Activated CD4-positive, alpha-beta T cell treated with anti-CD3 and anti-CD28 coated beads for 36 hours (primary cell): Measurements from ENCODE around the gene BRD1. TPM values are rescaled to one million over a fixed set of nuclear protein-coding genes. Genes with fewer than 3 reads are reported as not detected.
A peak's percentile ranks its signal among the peaks of the same experiment; 100 is the strongest.
"Not testable (repeated sequence)": the region's sequence is repeated elsewhere in the genome, so short reads cannot be mapped to it uniquely, and the experiment has no call there.

Source experiments
- ATAC-seq: fragments of 200-7000 bp; cut with Tn5 transposase; one replicate; pipeline ENCODE4 v1.10.0; 2021; ENCODE audit warnings: mild to moderate bottlenecking, moderate library complexity
- CTCF ChIA-PET: fragments of 350-600 bp; sonication (Branson Sonifier 250); formaldehyde crosslinking; loops from one replicate; lab custom pipeline; 2021; ENCODE audit warnings: antibody characterized with exemption; lab: Charles Lee
- POLR2A ChIA-PET: fragments of 350-600 bp; sonication (Branson Sonifier 250); formaldehyde crosslinking; loops from one replicate; lab custom pipeline; 2021; ENCODE audit warnings: antibody characterized with exemption, inconsistent platforms; lab: Charles Lee
- DNase-seq: peaks from one replicate; pipeline ENCODE4 v3.0.0-alpha.2; 2020
- H3K27ac Mint-ChIP-seq: one replicate; pipeline ENCODE4 v1.8.0; 2021; ENCODE audit warnings: mixed read lengths
- H3K27me3 Mint-ChIP-seq: one replicate; pipeline ENCODE4 v1.8.0; 2021; ENCODE audit warnings: mixed read lengths
- H3K36me3 Mint-ChIP-seq: one replicate; pipeline ENCODE4 v1.8.0; 2021; ENCODE audit warnings: low read depth, mixed read lengths
- H3K4me1 Mint-ChIP-seq: one replicate; pipeline ENCODE4 v1.8.0; 2021; ENCODE audit warnings: mixed read lengths
- H3K4me3 Mint-ChIP-seq: one replicate; pipeline ENCODE4 v1.8.0; 2021; ENCODE audit warnings: mild to moderate bottlenecking, moderate library complexity, mixed read lengths
- H3K9me3 Mint-ChIP-seq: one replicate; pipeline ENCODE4 v1.8.0; 2021; ENCODE audit warnings: low read depth, mixed read lengths
- intact Hi-C, 2 experiments: fragments of 100-400 bp; cut with DNase I in 1 of 2; cut with micrococcal nuclease in 1 of 2; formaldehyde crosslinking; loops; one replicate each; pipeline versions ENCODE4 v1.14.2 to v1.15.1; 2022 to 2024; cut with DNase I, micrococcal nuclease
- total RNA-seq, 2 experiments: library from RNA; stranded (reverse); gene quantifications; one replicate each; pipeline ENCODE4 v1.2.3, GENCODE V29; 2021

BRD1 gene
- total RNA-seq, 2 experiments from 2014 or later: 22.1 to 23.6 TPM

- intact Hi-C loops: no loop called here
These were observed 39.8 kb downstream of the BRD1 start for GRCh38 chr22:49787861-49788260.

DNA sequence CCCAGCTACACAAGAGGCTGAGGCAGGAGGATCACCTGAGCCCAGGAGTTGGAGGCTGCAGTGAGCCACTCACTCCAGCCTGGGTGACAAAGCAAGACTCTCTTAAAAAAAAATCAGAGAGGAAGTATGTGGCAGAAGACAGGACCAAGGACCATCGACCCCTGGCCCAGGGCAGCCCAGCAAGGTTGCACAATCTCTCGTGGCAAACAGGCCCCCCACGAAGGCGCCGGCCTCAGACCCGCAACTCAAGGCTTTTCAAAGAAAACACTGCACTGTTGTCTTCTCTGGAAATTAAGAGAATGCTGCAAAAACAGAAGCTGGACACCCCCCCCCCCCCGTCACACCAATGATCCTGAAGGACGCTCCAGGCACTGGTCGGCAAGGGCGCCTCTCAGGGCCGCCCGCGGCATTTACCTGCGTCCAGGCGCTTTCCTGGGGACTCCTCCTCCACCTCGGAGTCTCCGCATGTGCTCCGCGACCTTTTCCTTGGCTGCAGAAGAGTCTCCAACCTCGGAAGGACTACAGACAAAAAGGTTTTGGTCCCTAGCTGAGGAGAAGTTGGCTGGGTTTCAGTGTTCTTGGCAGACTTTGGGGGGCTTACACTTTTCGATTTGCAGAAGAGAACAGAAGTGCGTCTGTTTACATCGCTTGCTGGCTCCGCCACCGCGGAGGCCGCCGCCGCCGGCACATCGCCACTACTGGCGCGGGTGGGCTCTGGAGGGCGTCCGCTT, 40.5 kb downstream of the BRD1 start:
- intact Hi-C loops: no loop called here
- DNase-seq (no peak), ATAC-seq (no peak)
- Mint-ChIP-seq H3K4me1 (peaks cover 46% of the 10 kb centered on the region), H3K27ac (no peak overlapping the region), H3K36me3 (peaks cover 37% of the 10 kb centered on the region), H3K4me3 (no peak overlapping the region), H3K9me3 (no peaks in the 10 kb centered on the region), H3K27me3 (no peaks in the 10 kb centered on the region)
- ChIA-PET POLR2A (interaction anchor here (0.7 kb wide), 1 partner anchor 59 kb away, joined by 4 read pairs; no protein-coding TSS in a partner anchor), CTCF (no interaction called here)

More at GRCh38 chr22:49787861-49788260, 39.8 kb downstream of the BRD1 start:
- DNase-seq: no peak
- Mint-ChIP-seq H3K27ac (peak overlapping the region; percentile 71), H3K36me3 (peaks cover 42% of the 10 kb centered on the region), H3K4me1 (peaks cover 51% of the 10 kb centered on the region), H3K9me3 (no peaks in the 10 kb centered on the region), H3K27me3 (no peaks in the 10 kb centered on the region), H3K4me3 (no peak overlapping the region)
- CTCF ChIA-PET: interaction anchor here (1.1 kb wide), 1 partner anchor 11 kb away, joined by 3 read pairs; no protein-coding TSS in a partner anchor
- no peak for ATAC-seq
- POLR2A ChIA-PET: no interaction called here

DNA sequence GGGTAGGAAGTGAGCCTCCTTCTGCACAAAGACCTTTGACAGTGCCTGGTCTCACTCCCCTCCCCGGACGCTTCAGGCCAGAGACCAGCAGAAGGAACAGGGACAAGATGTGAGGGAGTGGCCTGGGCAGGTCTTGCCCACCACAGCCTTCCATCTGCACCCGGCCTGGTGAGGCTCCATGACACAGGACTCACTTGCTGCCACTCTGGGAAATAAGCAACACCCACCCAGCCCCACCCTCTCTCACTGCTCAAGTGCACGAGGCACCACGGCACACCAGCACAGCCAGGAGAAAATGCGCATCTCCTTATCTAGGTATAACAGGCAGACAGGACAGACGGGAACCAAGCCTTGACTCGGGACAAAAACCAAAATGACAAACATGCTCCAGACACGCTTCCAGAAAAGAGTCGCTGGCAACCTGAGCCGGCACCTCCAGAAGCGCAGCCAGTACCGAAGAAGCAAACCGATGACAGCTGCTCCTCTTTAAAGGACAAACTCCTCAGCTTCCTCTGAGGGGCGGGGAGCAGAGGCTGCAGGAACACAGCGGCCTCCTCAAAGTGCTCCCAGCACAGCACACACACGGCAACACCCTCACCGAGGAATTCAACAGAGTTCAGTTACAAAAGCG, 41.7 kb downstream of the BRD1 start:
- CTCF ChIA-PET: interaction anchor here (0.7 kb wide), 1 partner anchor 129 kb away, joined by 3 read pairs; no protein-coding TSS in a partner anchor
- intact Hi-C loops: no loop called here
- H3K4me3 Mint-ChIP-seq: no peak overlapping the region
- H3K9me3 Mint-ChIP-seq: no peaks in the 10 kb centered on the region
- peaks cover 37% of the 10 kb centered on the region for H3K36me3 Mint-ChIP-seq
- ATAC-seq: no peak
- POLR2A ChIA-PET: no interaction called here
- H3K4me1 Mint-ChIP-seq: peaks cover 43% of the 10 kb centered on the region
- H3K27me3 Mint-ChIP-seq: no peaks in the 10 kb centered on the region
- DNase-seq: no peak
- H3K27ac Mint-ChIP-seq: no peak overlapping the region

GRCh38 chr22:49785046-49785521, 42.6 kb downstream of the BRD1 start:
- intact Hi-C loops: no loop called here
- ChIA-PET POLR2A (no interaction called here), CTCF (interaction anchor here (0.7 kb wide), 2 partner anchors 23 to 128 kb away, joined by 3 to 4 read pairs; no protein-coding TSS in a partner anchor)
- DNase-seq (no peak), ATAC-seq (no peak)
- Mint-ChIP-seq H3K36me3 (peaks cover 31% of the 10 kb centered on the region), H3K4me1 (peaks cover 34% of the 10 kb centered on the region), H3K27me3 (no peaks in the 10 kb centered on the region), H3K9me3 (no peaks in the 10 kb centered on the region), H3K27ac (no peak overlapping the region), H3K4me3 (no peak overlapping the region)

GRCh38 chr22:49784630-49784971, 43.1 kb downstream of the BRD1 start:
- CTCF ChIA-PET: interaction anchor here (0.7 kb wide), 1 partner anchor 23 kb away, joined by 4 read pairs; no protein-coding TSS in a partner anchor
- ATAC-seq (no peak), DNase-seq (no peak)
- Mint-ChIP-seq H3K4me3 (no peak overlapping the region), H3K4me1 (peaks cover 29% of the 10 kb centered on the region), H3K9me3 (no peaks in the 10 kb centered on the region), H3K27me3 (no peaks in the 10 kb centered on the region), H3K27ac (no peak overlapping the region), H3K36me3 (peaks cover 30% of the 10 kb centered on the region)
- POLR2A ChIA-PET: no interaction called here
- intact Hi-C loops: no loop called here

DNA sequence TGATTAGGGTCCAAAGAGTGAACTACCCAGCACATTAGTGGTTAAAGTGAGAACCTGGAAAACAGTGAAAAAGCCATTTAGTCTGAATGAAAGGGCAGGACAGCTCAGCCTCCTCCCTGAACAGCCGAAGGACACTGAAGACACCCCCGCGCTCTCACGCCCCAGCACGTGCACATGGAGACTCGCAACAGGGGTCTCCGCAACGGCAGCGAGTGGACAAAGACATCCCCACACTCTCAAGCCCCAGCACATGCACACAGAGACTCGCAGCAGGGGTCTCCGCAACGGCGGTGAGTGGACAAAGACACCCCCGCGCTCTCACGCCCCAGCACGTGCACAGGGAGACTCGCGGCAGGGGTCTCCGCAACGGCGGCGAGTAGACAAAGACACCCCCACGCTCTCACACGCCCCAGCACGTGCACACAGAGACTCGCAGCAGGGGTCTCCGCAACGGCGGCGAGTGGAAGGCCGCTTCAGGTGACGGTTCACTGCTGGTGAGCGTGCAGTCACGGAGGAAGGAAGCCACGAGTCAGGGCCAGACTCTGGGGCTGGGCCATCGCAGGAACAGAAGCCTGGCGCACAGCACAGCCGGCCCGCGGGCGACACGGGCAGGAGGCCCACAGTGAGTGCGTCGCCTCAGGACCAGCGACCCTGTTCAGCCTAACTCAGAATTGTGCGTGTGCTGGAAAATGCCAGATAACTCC, 43.6 kb downstream of the BRD1 start:
- CTCF ChIA-PET: no interaction called here
- no peaks in the 10 kb centered on the region for H3K9me3 Mint-ChIP-seq
- DNase-seq (no peak), ATAC-seq (no peak)
- H3K36me3 Mint-ChIP-seq: peaks cover 29% of the 10 kb centered on the region
- POLR2A ChIA-PET: no interaction called here
- intact Hi-C loops: no loop called here
- H3K4me1 Mint-ChIP-seq: peaks cover 24% of the 10 kb centered on the region
- H3K27ac Mint-ChIP-seq: no peak overlapping the region
- H3K4me3 Mint-ChIP-seq: no peak overlapping the region
- H3K27me3 Mint-ChIP-seq: no peaks in the 10 kb centered on the region

DNA sequence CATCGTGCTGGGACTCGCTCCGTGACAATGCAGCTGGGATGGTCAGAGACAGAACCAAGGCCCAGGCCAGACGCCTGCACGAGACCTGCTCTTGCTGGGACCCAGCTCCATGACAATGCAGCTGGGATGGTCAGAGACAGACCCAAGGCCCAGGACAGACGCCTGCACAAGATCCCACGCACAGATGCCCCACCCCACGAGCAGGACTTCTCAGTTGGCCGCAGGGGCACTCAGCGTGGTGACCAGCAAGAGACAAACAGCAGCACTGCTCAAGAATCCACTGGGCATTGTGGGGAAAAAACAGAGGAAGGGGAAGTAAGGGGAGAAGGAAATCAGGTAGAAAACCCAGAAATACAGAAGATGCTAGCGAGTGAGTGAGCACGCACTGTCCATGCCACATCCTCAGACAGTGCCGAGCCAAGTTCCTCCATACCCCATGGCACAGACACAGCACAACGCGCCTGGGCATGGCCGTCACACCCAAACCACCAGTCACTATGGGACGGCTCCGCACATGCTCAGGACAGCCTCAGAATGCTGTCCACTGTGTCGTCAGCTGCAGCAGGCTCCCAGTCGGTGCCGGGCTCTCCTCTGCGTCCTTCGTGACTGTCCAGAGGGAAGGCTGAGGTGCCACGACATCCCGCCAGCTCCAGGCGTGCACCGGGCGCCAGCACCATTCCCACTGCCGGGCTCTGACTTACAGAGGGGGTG, 44.5 kb downstream of the BRD1 start:
- Mint-ChIP-seq H3K4me1 (peaks cover 16% of the 10 kb centered on the region), H3K27me3 (no peaks in the 10 kb centered on the region), H3K36me3 (peaks cover 30% of the 10 kb centered on the region), H3K27ac (no peak overlapping the region), H3K4me3 (no peak overlapping the region), H3K9me3 (no peaks in the 10 kb centered on the region)
- ChIA-PET CTCF (no interaction called here), POLR2A (no interaction called here)
- no peak for DNase-seq
- ATAC-seq: no peak
- intact Hi-C loops: no loop called here

- H3K4me3 Mint-ChIP-seq, H3K9me3 Mint-ChIP-seq, intact Hi-C loops, H3K4me1 Mint-ChIP-seq, H3K27me3 Mint-ChIP-seq, ATAC-seq, CTCF ChIA-PET, DNase-seq, POLR2A ChIA-PET: not testable (repeated sequence)
- H3K27ac Mint-ChIP-seq: peak overlapping the region; percentile 31
- peaks cover 24% of the 10 kb centered on the region for H3K36me3 Mint-ChIP-seq
These were observed 45.8 kb downstream of the BRD1 start for GRCh38 chr22:49781886-49782285.

GRCh38 chr22:49781289-49781782, 46.3 kb downstream of the BRD1 start:
- ATAC-seq: no peak
- ChIA-PET CTCF (no interaction called here), POLR2A (no interaction called here)
- Mint-ChIP-seq H3K36me3 (peaks cover 19% of the 10 kb centered on the region), H3K27ac (peak overlapping the region; percentile 31), H3K4me1 (peaks cover 9% of the 10 kb centered on the region), H3K4me3 (no peak overlapping the region), H3K27me3 (no peaks in the 10 kb centered on the region), H3K9me3 (no peaks in the 10 kb centered on the region)
- no peak for DNase-seq
- intact Hi-C loops: no loop called here

GRCh38 chr22:49780698-49781288, 46.9 kb downstream of the BRD1 start:
- ATAC-seq (no peak), DNase-seq (no peak)
- ChIA-PET POLR2A (no interaction called here), CTCF (interaction anchor here (0.7 kb wide), 1 partner anchor 30 kb away, joined by 3 read pairs; no protein-coding TSS in a partner anchor)
- intact Hi-C loops: no loop called here
- Mint-ChIP-seq H3K4me1 (peaks cover 7% of the 10 kb centered on the region), H3K9me3 (no peaks in the 10 kb centered on the region), H3K27me3 (no peaks in the 10 kb centered on the region), H3K27ac (no peak overlapping the region), H3K36me3 (peaks cover 14% of the 10 kb centered on the region), H3K4me3 (no peak overlapping the region)
